ENCODE measurements around the gene PFDN4. TPM values are rescaled to one million over a fixed set of nuclear protein-coding genes. Genes with fewer than 3 reads are reported as not detected.

Gene PFDN4
- total RNA-seq, 2 experiments from 2014 or later, result 22.2 to 24.5 TPM

DNA sequence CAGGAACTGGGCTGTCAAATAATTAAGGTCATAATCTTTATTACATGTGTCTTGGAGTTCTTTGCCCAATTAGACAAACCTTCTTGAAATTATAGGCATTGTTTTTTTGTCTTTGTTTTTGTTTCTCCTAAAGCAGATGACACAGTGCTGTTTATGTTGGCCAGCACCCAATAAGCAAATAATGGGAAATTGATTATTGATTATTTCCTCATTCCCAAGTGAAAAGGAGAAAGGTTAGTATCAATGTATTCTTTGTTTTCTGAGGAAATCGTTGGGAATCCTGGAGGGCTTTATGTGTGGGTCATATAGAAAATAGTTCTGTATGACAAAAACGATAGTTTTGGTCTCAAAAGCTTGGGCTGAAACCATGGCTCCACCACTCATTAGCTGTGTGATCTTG lies 29.6 kb upstream of the PFDN4 start:
- Mint-ChIP-seq H3K27ac (no peak overlapping the region), H3K9me3 (ENCODE audit: insufficient read depth) (no peaks in the 10 kb centered on the region), H3K4me1 (ENCODE audit: low read depth) (peaks cover 13% of the 10 kb centered on the region), H3K27me3 (ENCODE audit: low read depth) (peaks cover 34% of the 10 kb centered on the region), H3K36me3 (ENCODE audit: low read depth) (no peaks in the 10 kb centered on the region), H3K4me3 (no peak overlapping the region)
- ChIA-PET POLR2A (interaction anchor here (0.6 kb wide), 1 partner anchor 986 kb away, joined by 3 read pairs; no protein-coding TSS in a partner anchor), CTCF (no interaction called here)
- ATAC-seq, result no peak
- DNase-seq, result no peak

DNA sequence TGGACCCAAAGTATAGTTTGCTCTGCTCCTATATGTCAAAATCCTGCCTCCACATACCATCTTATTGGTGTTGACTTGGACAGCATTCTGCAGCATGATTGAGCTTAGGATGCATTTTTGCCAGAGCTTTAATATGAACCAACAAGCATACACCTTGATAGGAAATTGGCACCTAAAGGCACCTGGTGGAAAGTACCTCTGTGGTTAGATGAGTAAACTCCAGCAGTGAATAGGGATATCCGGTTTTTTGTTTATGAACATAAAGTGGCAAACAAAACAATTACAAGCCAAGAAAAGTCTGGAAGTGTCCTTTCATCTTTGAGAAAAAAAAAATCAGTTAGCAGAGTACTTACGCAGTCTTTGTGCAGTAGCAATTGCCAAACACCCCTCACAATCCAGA lies 27.9 kb upstream of the PFDN4 start:
- Mint-ChIP-seq H3K27ac (no peak overlapping the region), H3K9me3 (ENCODE audit: insufficient read depth) (no peaks in the 10 kb centered on the region), H3K4me3 (no peak overlapping the region), H3K27me3 (ENCODE audit: low read depth) (peaks cover 26% of the 10 kb centered on the region), H3K4me1 (ENCODE audit: low read depth) (no peaks in the 10 kb centered on the region), H3K36me3 (ENCODE audit: low read depth) (no peaks in the 10 kb centered on the region)
- POLR2A ChIA-PET, result no interaction called here
- CTCF ChIA-PET, result interaction anchor here (2.7 kb wide), 1 partner anchor 19 kb away, joined by 15 read pairs; no protein-coding TSS in a partner anchor
- DNase-seq, result no peak
- ATAC-seq, result no peak

DNA sequence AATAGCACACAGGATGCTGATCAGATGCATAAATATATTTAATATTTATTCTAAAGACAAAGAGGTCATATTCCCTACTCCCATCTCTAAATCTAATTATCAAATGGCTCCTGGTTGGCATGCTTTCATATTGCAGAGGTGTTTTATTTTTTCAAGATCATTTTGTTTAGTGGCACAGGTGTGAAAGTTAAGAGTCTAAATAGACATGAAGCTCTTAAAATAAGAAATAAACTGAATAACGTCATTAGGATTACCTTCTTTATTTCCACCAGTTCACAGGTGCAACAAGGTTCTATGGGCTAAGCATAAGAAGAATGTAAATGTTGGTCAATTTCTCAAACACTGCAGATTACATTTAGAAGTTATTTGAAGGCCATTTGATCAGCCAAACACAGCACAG lies 27.0 kb upstream of the PFDN4 start:
- no peak overlapping the region for H3K27ac Mint-ChIP-seq
- CTCF ChIA-PET, result interaction anchor here (2.7 kb wide), 1 partner anchor 18 kb away, joined by 15 read pairs; no protein-coding TSS in a partner anchor

DNA sequence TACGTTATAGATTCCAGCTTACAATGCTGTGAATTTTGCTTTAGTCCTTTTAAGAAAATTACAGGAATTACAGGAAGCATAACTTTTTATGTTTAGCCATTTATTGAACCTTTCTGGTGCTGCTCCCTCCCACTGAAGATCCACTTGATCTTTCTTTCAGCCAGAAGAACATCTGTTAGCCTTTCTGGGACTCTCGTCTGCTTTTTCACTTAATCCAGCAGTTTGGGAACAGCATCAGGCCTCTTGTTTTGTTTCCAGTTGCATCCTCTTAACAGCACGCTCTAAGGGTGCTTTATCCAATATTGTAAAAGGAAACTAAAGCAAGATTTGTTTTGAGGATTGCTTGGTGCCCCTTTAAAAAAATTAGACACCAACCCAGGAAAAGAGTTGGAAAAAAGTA lies 23.8 kb upstream of the PFDN4 start:
- H3K9me3 Mint-ChIP-seq (ENCODE audit: insufficient read depth), result no peaks in the 10 kb centered on the region
- peaks cover 18% of the 10 kb centered on the region for H3K27me3 Mint-ChIP-seq (ENCODE audit: low read depth)
- no peaks in the 10 kb centered on the region for H3K4me1 Mint-ChIP-seq (ENCODE audit: low read depth)
- ChIA-PET POLR2A (no interaction called here), CTCF (no interaction called here)
- no peaks in the 10 kb centered on the region for H3K36me3 Mint-ChIP-seq (ENCODE audit: low read depth)
- H3K4me3 Mint-ChIP-seq, result no peak overlapping the region
- DNase-seq (no peak), ATAC-seq (no peak)
- H3K27ac Mint-ChIP-seq, result no peak overlapping the region

More for the DNA sequence above, 27.0 kb upstream of the PFDN4 start:
- no peak for DNase-seq
- Mint-ChIP-seq H3K36me3 (ENCODE audit: low read depth) (no peaks in the 10 kb centered on the region), H3K9me3 (ENCODE audit: insufficient read depth) (no peaks in the 10 kb centered on the region), H3K27me3 (ENCODE audit: low read depth) (peaks cover 23% of the 10 kb centered on the region), H3K4me3 (no peak overlapping the region), H3K4me1 (ENCODE audit: low read depth) (no peaks in the 10 kb centered on the region)
- no peak for ATAC-seq
- POLR2A ChIA-PET, result interaction anchor here (0.6 kb wide), 1 partner anchor 26 kb away, joined by 3 read pairs; no protein-coding TSS in a partner anchor

DNA sequence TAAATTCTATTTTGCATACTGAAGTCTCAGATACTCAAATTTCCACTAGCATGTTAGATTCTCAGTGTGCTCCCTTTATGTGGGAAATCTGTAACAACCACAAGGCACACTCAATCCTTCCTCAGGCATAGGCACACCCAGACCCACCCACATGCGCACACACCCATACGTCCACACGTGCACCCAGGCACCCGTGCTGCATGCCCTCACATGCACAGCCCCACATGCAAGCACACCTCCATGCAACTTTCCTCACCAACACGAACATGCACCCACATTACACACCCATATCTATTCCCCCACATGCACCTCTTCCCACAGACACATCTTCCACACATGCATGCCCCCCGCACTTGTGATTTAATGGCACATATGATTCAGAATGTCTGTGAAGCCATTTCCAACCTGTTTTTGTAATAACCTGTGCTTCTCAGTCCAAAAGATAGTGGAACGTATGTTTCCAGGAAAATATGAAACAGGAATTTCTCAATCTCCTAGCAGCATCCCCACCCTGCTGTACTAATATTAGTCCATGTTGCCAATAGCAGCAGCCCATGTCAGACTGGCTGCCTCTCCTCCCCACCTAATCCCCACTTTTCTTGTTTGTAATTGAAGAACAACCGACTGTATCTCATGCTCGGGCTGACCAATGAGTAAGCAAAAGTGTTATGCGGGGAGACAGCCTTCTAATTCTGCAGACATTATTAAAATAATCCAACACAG lies 22.8 kb upstream of the PFDN4 start:
- Mint-ChIP-seq H3K27ac (no peak overlapping the region), H3K4me1 (ENCODE audit: low read depth) (no peaks in the 10 kb centered on the region), H3K4me3 (no peak overlapping the region), H3K27me3 (ENCODE audit: low read depth) (peaks cover 18% of the 10 kb centered on the region), H3K9me3 (ENCODE audit: insufficient read depth) (no peaks in the 10 kb centered on the region), H3K36me3 (ENCODE audit: low read depth) (no peaks in the 10 kb centered on the region)
- no peak for ATAC-seq
- CTCF ChIA-PET, result no interaction called here
- POLR2A ChIA-PET, result no interaction called here
- DNase-seq, result no peak

DNA sequence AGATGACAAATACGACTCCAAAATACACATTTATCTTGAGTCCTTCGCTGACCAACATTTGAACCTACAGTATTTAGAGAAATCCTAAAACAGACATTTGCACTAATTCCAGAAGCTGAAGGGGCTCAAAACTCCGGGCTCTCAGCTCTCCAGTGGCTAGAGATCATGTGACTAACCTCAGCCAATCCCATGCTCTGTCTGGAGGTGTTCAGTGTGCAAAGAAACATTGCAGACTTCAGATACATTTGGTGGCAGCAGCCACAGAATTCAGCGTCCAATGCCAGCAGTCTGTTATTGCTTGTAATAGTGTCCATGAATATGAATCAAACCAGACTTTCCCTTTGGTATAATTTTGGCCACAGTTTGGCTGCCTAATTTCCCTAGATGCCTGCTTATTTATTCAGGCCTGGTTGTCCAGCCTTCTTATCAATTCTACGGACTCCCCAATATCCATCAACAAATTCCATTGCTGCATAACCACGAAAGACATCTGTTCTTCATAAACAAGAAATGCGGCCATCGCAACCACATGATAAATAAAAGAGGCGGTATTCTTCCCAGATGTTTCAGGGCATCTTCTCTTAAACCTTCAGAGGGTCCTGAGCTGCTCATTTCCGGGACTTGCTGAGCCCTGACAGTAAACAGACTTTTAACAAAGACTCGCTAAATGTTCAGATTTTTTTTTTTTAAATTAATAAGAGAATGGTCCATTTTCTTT lies 19.6 kb upstream of the PFDN4 start:
- H3K27ac Mint-ChIP-seq, result no peak overlapping the region
- ChIA-PET POLR2A (no interaction called here), CTCF (interaction anchor here (1.0 kb wide), 1 partner anchor 84 kb away, joined by 3 read pairs; no protein-coding TSS in a partner anchor)
- ATAC-seq (no peak), DNase-seq (no peak)
- H3K27me3 Mint-ChIP-seq (ENCODE audit: low read depth), result peaks cover 18% of the 10 kb centered on the region
- no peak overlapping the region for H3K4me3 Mint-ChIP-seq
- no peaks in the 10 kb centered on the region for H3K9me3 Mint-ChIP-seq (ENCODE audit: insufficient read depth)
- H3K4me1 Mint-ChIP-seq (ENCODE audit: low read depth), result no peaks in the 10 kb centered on the region
- no peaks in the 10 kb centered on the region for H3K36me3 Mint-ChIP-seq (ENCODE audit: low read depth)

DNA sequence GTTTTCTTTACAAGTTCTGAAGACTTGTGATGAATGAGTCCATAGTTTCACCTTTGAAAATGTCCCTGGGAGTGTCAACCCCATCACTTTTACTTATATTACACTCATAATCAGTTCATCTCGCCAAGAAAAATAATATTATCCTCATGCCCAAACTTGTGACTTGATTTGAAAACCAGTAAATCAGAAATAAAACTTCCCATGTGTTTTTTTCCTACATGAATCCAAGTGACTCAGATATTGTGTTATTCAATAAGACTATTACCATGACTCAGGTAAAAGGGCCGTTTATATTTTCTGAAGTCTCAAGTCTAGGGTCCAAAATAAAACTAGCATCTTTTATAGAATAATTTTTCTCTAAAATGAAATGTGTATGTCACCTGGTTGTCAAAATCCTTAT lies 18.3 kb upstream of the PFDN4 start:
- ATAC-seq (no peak), DNase-seq (no peak)
- Mint-ChIP-seq H3K4me3 (no peak overlapping the region), H3K27me3 (ENCODE audit: low read depth) (peaks cover 16% of the 10 kb centered on the region), H3K36me3 (ENCODE audit: low read depth) (no peaks in the 10 kb centered on the region), H3K27ac (no peak overlapping the region), H3K4me1 (ENCODE audit: low read depth) (no peaks in the 10 kb centered on the region), H3K9me3 (ENCODE audit: insufficient read depth) (no peaks in the 10 kb centered on the region)
- POLR2A ChIA-PET, result interaction anchor here (0.7 kb wide), 1 partner anchor 62 kb away, joined by 3 read pairs; no protein-coding TSS in a partner anchor
- CTCF ChIA-PET, result no interaction called here

DNA sequence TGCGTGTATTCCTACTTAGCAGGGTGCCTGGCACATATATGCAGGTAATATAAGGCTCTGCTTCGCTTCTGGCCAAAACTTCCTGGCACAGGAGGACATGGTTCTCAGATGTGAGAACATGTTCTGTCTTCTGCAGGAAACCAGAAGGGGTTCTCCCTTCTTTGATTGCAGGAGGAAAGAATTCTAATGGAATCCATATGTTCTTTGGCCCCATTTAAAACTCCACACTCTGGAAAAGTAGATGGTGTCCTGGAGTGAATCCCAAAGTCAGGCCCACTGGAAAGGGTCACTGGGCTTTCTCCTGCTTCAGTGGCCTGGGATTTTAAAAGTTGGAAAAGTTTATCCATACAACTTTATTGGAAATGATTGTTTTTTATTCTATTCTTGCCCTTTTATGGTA lies 17.7 kb upstream of the PFDN4 start:
- ChIA-PET CTCF (no interaction called here), POLR2A (interaction anchor here (0.7 kb wide), 1 partner anchor 63 kb away, joined by 3 read pairs; no protein-coding TSS in a partner anchor)
- Mint-ChIP-seq H3K36me3 (ENCODE audit: low read depth) (no peaks in the 10 kb centered on the region), H3K4me3 (no peak overlapping the region), H3K9me3 (ENCODE audit: insufficient read depth) (no peaks in the 10 kb centered on the region), H3K27ac (no peak overlapping the region), H3K27me3 (ENCODE audit: low read depth) (peaks cover 10% of the 10 kb centered on the region), H3K4me1 (ENCODE audit: low read depth) (no peaks in the 10 kb centered on the region)
- ATAC-seq (no peak), DNase-seq (no peak)

DNA sequence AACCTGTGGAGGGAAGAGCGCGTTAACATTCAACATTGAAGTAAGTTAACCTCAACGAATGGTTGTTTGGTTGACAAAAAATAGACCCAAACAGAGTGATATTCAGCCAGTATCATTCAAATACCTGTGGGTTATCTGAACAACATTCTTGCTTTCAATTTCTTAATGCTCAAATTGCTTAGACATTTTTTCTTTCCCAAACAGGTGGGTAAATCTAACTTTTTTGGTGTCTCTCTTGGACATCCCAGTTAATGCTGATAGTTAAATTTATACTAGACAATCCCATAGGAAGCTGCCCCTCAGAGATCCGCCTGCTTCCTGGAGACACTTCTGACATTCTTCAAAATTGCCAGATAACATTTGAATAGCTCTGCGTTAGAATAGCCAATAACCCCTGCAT lies 14.1 kb upstream of the PFDN4 start:
- H3K4me1 Mint-ChIP-seq (ENCODE audit: low read depth), result no peaks in the 10 kb centered on the region
- CTCF ChIA-PET, result no interaction called here

DNA sequence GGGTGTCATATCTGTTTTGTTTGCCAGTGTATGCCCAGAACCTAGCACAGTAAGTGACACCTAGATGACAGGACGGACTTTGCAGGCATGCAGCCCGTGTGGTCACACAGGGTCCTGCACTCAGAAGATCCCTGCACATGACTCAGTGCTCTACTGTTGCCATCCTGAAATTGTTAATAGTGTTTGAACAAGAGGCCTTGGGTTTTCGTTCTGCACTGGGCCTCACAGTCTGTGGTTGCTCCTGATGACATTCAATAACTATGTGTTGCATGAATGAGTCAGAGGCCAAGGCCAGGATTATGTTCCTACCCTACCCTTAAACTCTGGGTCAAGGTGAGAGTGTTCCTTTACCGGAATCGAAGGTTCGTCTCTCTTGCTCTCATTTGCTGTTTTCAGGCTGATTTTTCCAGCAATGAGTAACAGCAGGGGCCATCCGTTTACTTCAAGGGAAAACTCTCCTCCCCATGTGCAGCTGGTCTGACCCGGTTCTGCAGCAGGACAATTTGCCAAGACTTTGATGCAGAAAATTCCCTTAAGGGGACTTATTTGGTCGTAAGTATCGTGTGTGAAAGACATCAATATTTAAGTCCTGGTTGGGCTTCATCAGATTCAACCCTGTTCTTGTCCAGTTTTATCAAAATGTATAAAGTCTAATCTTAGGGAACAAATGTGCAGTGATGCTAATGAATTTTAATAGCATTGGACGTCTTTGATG lies 13.0 kb upstream of the PFDN4 start:
- Mint-ChIP-seq H3K4me1 (ENCODE audit: low read depth) (no peaks in the 10 kb centered on the region), H3K9me3 (ENCODE audit: insufficient read depth) (no peaks in the 10 kb centered on the region), H3K4me3 (no peak overlapping the region), H3K36me3 (ENCODE audit: low read depth) (no peaks in the 10 kb centered on the region), H3K27ac (no peak overlapping the region), H3K27me3 (ENCODE audit: low read depth) (peaks cover 14% of the 10 kb centered on the region)
- DNase-seq, result no peak
- ChIA-PET POLR2A (no interaction called here), CTCF (interaction anchor here (1.2 kb wide), 1 partner anchor 92 kb away, joined by 6 read pairs; no protein-coding TSS in a partner anchor)
- ATAC-seq, result no peak

More for the DNA sequence above, 14.1 kb upstream of the PFDN4 start:
- POLR2A ChIA-PET, result no interaction called here
- Mint-ChIP-seq H3K27ac (no peak overlapping the region), H3K9me3 (ENCODE audit: insufficient read depth) (no peaks in the 10 kb centered on the region), H3K36me3 (ENCODE audit: low read depth) (no peaks in the 10 kb centered on the region), H3K4me3 (no peak overlapping the region), H3K27me3 (ENCODE audit: low read depth) (peaks cover 14% of the 10 kb centered on the region)
- ATAC-seq (no peak), DNase-seq (no peak)

DNA sequence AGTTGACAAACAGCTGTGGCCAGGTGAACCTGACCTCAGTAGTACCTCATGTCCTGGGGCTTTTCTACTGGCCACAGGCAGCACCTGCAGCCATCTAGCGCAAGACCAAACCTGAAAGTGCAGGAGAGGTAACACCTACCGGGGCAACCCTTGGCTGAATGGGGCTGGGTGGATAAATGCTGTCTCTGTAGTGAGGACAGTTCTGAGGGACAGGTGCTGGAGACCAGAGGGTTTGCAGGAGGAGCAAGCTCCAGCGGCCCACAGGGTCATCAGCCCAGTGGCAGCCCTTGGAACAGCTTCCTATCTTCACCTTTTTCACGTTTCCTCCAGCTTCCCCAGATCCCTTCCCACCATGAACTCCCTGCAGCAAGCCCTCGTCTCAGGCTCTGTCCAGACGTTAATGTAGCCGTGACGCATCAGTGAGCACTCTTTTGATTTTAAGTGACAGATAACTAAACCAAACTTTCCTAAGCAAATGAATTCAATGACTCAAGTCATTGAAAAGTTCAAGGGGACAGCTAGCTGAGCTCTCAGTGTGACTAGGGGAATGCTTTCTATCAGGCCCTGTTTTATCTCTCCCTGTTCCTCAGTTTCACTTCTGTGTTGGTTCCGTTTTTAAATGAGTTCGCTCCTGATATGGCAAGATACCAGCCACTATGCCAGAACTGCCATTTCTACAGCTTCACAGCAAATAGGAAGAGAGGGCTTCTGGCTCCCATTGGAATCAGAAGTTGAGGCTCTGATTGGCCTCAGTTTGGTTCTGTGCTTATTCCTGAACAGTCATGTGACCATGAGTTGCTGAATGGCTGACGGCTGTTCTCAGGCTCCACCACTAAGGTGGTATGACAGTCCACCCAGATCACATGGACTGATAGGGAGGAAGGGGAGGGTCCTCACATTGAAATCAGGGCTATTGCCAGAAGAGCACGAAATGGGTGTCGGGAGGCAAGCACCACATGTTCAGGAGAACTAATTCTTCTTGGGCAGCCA lies 12.1 kb upstream of the PFDN4 start:
- DNase-seq, result no peak
- ATAC-seq, result no peak
- POLR2A ChIA-PET, result no interaction called here
- Mint-ChIP-seq H3K9me3 (ENCODE audit: insufficient read depth) (no peaks in the 10 kb centered on the region), H3K4me3 (no peak overlapping the region), H3K4me1 (ENCODE audit: low read depth) (no peaks in the 10 kb centered on the region), H3K27ac (no peak overlapping the region), H3K36me3 (ENCODE audit: low read depth) (no peaks in the 10 kb centered on the region), H3K27me3 (ENCODE audit: low read depth) (peaks cover 14% of the 10 kb centered on the region)
- CTCF ChIA-PET, result interaction anchor here (1.2 kb wide), 1 partner anchor 92 kb away, joined by 6 read pairs; no protein-coding TSS in a partner anchor
